Neural cell (in vitro differentiated cells): ENCODE results near the gene NECAB3. TPM values are rescaled to one million over a fixed set of nuclear protein-coding genes. Genes with fewer than 3 reads are reported as not detected.
"Not testable (repeated sequence)": the region's sequence is repeated elsewhere in the genome, so short reads cannot be mapped to it uniquely, and the experiment has no call there.

ENCODE experiments used
- H2AFZ ChIP-seq: fragments of 200-600, 300-800 bp; sonication (generic), shearing (Covaris generic); 2 replicates; pipeline ENCODE4 v1.6.0; 2014; ENCODE audit warnings: low read depth, mild to moderate bottlenecking, antibody characterized with exemption, low read length, moderate library complexity
- H3F3A ChIP-seq: fragments of 200-600 bp; shearing (Covaris generic); 2 replicates; pipeline ENCODE4 v1.6.1; 2016; ENCODE audit warnings: mild to moderate bottlenecking, moderate library complexity, mixed read lengths, antibody characterized with exemption, low read length; ENCODE audit not compliant: insufficient read depth, poor library complexity, severe bottlenecking
- H3K27ac ChIP-seq: fragments of 200-600, 300-800 bp; sonication (generic), shearing (Covaris generic); 2 replicates; pipeline ENCODE4 v1.5.1; 2014; ENCODE audit warnings: mild to moderate bottlenecking, low read length, moderate library complexity
- H3K27me3 ChIP-seq: fragments of 300-800, 200-600 bp; sonication (generic), shearing (Covaris generic); 2 replicates; pipeline ENCODE4 v1.6.0; 2014; ENCODE audit warnings: mild to moderate bottlenecking, low read depth, low read length, moderate library complexity; ENCODE audit not compliant: insufficient read depth
- H3K36me3 ChIP-seq: fragments of 300-800, 200-600 bp; sonication (generic), shearing (Covaris generic); 2 replicates; pipeline ENCODE4 v1.5.1; 2014; ENCODE audit warnings: mild to moderate bottlenecking, antibody characterized with exemption, low read length, moderate library complexity; ENCODE audit not compliant: insufficient read depth
- H3K4me2 ChIP-seq: fragments of 300-800, 200-600 bp; sonication (generic), shearing (Covaris generic); 2 replicates; pipeline ENCODE4 v1.6.0; 2014; ENCODE audit warnings: mild to moderate bottlenecking, low read length
- H3K4me3 ChIP-seq: fragments of 300-800, 200-600 bp; sonication (generic), shearing (Covaris generic); 2 replicates; pipeline ENCODE4 v1.5.1; 2014; ENCODE audit warnings: mild to moderate bottlenecking, low read length, moderate library complexity
- H3K79me2 ChIP-seq: fragments of 200-600 bp; shearing (Covaris generic); replicated peaks from 2 replicates; pipeline ENCODE4 v1.6.0; 2014; ENCODE audit warnings: mild to moderate bottlenecking, low read length, moderate library complexity; ENCODE audit not compliant: insufficient read depth
- H3K9ac ChIP-seq: fragments of 300-800, 200-600 bp; sonication (generic), shearing (Covaris generic); 2 replicates; pipeline ENCODE4 v1.6.1; 2016; ENCODE audit warnings: mild to moderate bottlenecking, low read length, mixed read lengths
- H3K9me2 ChIP-seq: fragments of 200-600 bp; shearing (Covaris generic); 2 replicates; pipeline ENCODE4 v1.6.1; 2016; ENCODE audit warnings: mild to moderate bottlenecking, low read length, mixed read lengths; ENCODE audit not compliant: insufficient read depth
- H3K9me3 ChIP-seq: fragments of 200-600, 300-800 bp; sonication (generic), shearing (Covaris generic); 2 replicates; pipeline ENCODE4 v1.6.1; 2016; ENCODE audit warnings: mild to moderate bottlenecking, mixed run types, low read length, moderate library complexity, mixed read lengths
- H4K20me1 ChIP-seq: fragments of 200-600 bp; shearing (Covaris generic); 2 replicates; pipeline ENCODE4 v1.6.1; 2016; ENCODE audit warnings: mild to moderate bottlenecking, mixed run types; ENCODE audit not compliant: insufficient read depth
- CTCF ChIP-seq: fragments of 450-650 bp; IDR thresholded peaks from 2 replicates; pipeline ENCODE4 v1.5.1; 2014; ENCODE audit warnings: antibody characterized with exemption, mild to moderate bottlenecking, moderate library complexity; ENCODE audit not compliant: poor library complexity, severe bottlenecking
- EP300 ChIP-seq: fragments of 450-650 bp; conservative IDR thresholded peaks from 2 replicates; pipeline ENCODE4 v1.6.1; 2014; ENCODE audit warnings: antibody characterized with exemption, mild to moderate bottlenecking, moderate library complexity; ENCODE audit not compliant: poor library complexity, severe bottlenecking
- EZH2 ChIP-seq: fragments of 200-600, 300-800 bp; shearing (Covaris generic), sonication (generic); IDR thresholded peaks from 2 replicates; pipeline ENCODE4 v1.6.1; 2014; ENCODE audit warnings: antibody characterized with exemption, low read length, borderline replicate concordance, mild to moderate bottlenecking; ENCODE audit not compliant: insufficient read depth, poor library complexity, severe bottlenecking
- MXI1 ChIP-seq: fragments of 450-650 bp; conservative IDR thresholded peaks from 2 replicates; pipeline ENCODE4 v1.6.1; 2014; ENCODE audit warnings: antibody characterized with exemption, mild to moderate bottlenecking; ENCODE audit not compliant: poor library complexity, severe bottlenecking
- POLR2AphosphoS5 ChIP-seq: IDR thresholded peaks from 2 replicates; pipeline ENCODE4 v1.6.1; 2012
- RAD21 ChIP-seq: fragments of 450-650 bp; conservative IDR thresholded peaks from 2 replicates; pipeline ENCODE4 v1.6.1; 2014; ENCODE audit warnings: antibody characterized with exemption, mild to moderate bottlenecking, moderate library complexity
- REST ChIP-seq: IDR thresholded peaks from 2 replicates; pipeline ENCODE4 v1.6.1; 2012; ENCODE audit warnings: borderline replicate concordance
- SMC3 ChIP-seq: fragments of 450-650 bp; conservative IDR thresholded peaks from 2 replicates; pipeline ENCODE4 v1.6.1; 2014; ENCODE audit warnings: antibody characterized with exemption, mild to moderate bottlenecking, moderate library complexity; ENCODE audit not compliant: poor library complexity
- TAF1 ChIP-seq: IDR thresholded peaks from 2 replicates; pipeline ENCODE4 v1.6.1; 2012; ENCODE audit warnings: low read depth
- polyA plus RNA-seq: library from polyadenylated mRNA; depleted of rRNA; stranded (reverse); fragments of >200 nt; gene quantifications from 2 replicates; pipeline ENCODE4 v1.2.3, GENCODE V29; 2014

Gene NECAB3
- polyA plus RNA-seq, 1 donor from 2014 or later: 21.4 TPM

- H3K4me2 ChIP-seq, H4K20me1 ChIP-seq, H2AFZ ChIP-seq, H3K4me3 ChIP-seq, H3K27me3 ChIP-seq, H3K9me2 ChIP-seq, H3F3A ChIP-seq, H3K9ac ChIP-seq, H3K79me2 ChIP-seq, H3K36me3 ChIP-seq, H3K27ac ChIP-seq, H3K9me3 ChIP-seq: not testable (repeated sequence)
Observed at GRCh38 chr20:33646959-33647602, 27.1 kb downstream of the NECAB3 start.

- H3K9me3 ChIP-seq: no peaks in the 10 kb centered on the region
- no peak overlapping the region for H3K4me2 ChIP-seq
- no peak overlapping the region for H2AFZ ChIP-seq
- no peak overlapping the region for H3K4me3 ChIP-seq
- H3K9me2 ChIP-seq: no peaks in the 10 kb centered on the region
- H3K36me3 ChIP-seq: peaks cover 6% of the 10 kb centered on the region
- no peaks in the 10 kb centered on the region for H3K79me2 ChIP-seq
- no peaks in the 10 kb centered on the region for H3K27me3 ChIP-seq
- no peak for TF ChIP-seq EP300
- TF ChIP-seq CTCF: no peak
- TF ChIP-seq RAD21: no peak
- TF ChIP-seq REST: no peak
- no peak for TF ChIP-seq MXI1
- no peak for TF ChIP-seq POLR2AphosphoS5
- TF ChIP-seq EZH2: no peak
- TF ChIP-seq TAF1: no peak
- no peak overlapping the region for H3K9ac ChIP-seq
- H3K27ac ChIP-seq: no peak overlapping the region
- no peaks in the 10 kb centered on the region for H3F3A ChIP-seq
- H4K20me1 ChIP-seq: no peaks in the 10 kb centered on the region
Observed at GRCh38 chr20:33646191-33646590, 28.0 kb downstream of the NECAB3 start.

- no peak overlapping the region for H3K4me3 ChIP-seq
- H3K4me2 ChIP-seq: no peak overlapping the region
- no peaks in the 10 kb centered on the region for H3K27me3 ChIP-seq
- H3K9me2 ChIP-seq: no peaks in the 10 kb centered on the region
- no peaks in the 10 kb centered on the region for H3K9me3 ChIP-seq
- TF ChIP-seq TAF1 (no peak), EP300 (no peak), EZH2 (no peak), MXI1 (no peak), REST (no peak), POLR2AphosphoS5 (no peak), SMC3 (no peak), CTCF (no peak)
- no peak overlapping the region for H3K9ac ChIP-seq
- no peaks in the 10 kb centered on the region for H3K79me2 ChIP-seq
- no peak overlapping the region for H2AFZ ChIP-seq
- H3F3A ChIP-seq: no peaks in the 10 kb centered on the region
- H3K27ac ChIP-seq: no peak overlapping the region
- H4K20me1 ChIP-seq: no peaks in the 10 kb centered on the region
- H3K36me3 ChIP-seq: peaks cover 6% of the 10 kb centered on the region
Observed at GRCh38 chr20:33645396-33645795, 28.8 kb downstream of the NECAB3 start.
